Measurements from ENCODE around the gene BCAS1.

GRCh38 chr20:54082100-54082499 lies 11.7 kb upstream of the BCAS1 start:
- TF ChIP-seq EZH2 (IDR thresholded peaks at IDR 0.05; ENCODE audit: borderline replicate concordance, low read length), result no peak
- TF ChIP-seq, protein P1, sequence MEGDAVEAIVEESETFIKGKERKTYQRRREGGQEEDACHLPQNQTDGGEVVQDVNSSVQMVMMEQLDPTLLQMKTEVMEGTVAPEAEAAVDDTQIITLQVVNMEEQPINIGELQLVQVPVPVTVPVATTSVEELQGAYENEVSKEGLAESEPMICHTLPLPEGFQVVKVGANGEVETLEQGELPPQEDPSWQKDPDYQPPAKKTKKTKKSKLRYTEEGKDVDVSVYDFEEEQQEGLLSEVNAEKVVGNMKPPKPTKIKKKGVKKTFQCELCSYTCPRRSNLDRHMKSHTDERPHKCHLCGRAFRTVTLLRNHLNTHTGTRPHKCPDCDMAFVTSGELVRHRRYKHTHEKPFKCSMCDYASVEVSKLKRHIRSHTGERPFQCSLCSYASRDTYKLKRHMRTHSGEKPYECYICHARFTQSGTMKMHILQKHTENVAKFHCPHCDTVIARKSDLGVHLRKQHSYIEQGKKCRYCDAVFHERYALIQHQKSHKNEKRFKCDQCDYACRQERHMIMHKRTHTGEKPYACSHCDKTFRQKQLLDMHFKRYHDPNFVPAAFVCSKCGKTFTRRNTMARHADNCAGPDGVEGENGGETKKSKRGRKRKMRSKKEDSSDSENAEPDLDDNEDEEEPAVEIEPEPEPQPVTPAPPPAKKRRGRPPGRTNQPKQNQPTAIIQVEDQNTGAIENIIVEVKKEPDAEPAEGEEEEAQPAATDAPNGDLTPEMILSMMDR (IDR thresholded peaks at IDR 0.05; ENCODE audit: low read length), result no peak
